Activated CD4-positive, alpha-beta T cell treated with anti-CD3 and anti-CD28 coated beads for 1 hour (primary cell): ENCODE data around the gene GNA12.
"Not testable (repeated sequence)": the region's sequence is repeated elsewhere in the genome, so short reads cannot be mapped to it uniquely, and the experiment has no call there.

Experiments
- DNase-seq: peaks from one replicate; pipeline ENCODE4 v3.0.0-alpha.2; 2020

Gene GNA12

DNA sequence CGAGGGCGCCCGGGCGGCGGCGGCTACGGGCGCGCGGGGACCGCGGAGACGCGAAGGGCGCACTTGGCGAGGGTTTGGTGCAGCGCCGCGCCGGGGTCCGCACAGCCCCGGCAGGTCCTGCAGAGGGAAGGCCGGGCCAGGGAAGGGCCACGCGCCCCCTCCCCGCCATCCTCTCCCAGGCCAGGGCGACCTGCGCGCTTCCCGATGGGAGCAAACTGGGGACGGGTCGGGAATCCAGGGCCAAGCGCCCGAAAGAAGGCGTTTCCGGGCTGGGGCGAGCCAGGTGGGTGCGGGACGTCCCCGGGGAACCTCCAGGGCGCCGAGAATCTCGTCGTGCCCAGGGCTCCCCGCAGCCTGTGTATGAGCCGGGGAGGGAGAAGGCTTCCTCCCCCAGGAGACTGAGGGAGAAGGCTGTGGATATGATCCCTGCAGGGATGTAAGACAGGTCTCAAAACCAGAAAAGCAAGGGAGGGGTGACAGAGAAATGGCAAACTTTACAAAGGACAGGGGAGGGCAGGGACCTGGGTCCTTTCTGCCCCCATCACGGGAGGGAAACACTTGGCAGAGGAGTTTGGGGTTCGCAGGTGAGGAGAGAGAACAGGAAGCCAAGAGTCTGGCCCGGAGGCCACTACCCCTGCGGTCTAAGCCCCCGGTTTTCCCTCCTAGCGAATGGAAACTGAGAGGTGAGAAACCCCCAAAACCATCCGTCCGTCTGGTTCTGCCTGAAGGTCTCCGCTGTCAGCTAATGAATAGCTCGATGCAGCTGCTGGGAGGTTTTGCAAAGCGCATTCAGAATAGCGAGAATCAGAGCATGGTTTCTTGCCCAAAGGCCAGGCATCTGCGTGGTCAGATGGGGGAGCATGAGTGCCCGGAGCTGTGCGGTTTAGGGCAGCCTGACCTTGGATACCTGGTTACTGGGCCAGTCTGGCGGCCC lies 155.4 kb downstream of the GNA12 start:
- DNase-seq: no peak

DNA sequence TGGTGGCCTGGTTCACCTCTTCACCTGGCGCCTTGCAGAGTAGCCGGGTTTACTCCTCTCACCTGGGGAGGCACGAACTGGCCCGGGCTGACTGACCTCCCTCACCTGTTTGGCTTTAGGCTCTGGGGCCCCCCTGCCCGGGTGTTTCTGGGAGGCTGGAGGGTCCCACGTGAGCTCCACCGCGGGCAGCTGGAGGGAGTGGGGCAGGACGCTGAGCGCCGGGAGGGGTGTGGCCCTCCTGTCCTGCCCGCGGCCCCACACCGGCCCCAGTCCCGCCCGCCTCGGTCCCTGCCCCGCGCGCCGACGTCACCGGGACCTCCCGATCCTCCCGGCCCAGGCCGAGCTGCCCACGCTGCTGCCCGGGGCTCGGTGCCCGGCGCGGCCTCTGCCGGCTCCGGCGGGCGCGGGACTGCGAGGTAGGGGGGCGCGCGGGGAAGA lies 156.2 kb downstream of the GNA12 start, which contains the start of gene AMZ1:
TSS of gene AMZ1 (plus strand) at position 322 of the 438 bp plus-strand sequence. CDS start 12,250 bp downstream, outside the sequence.
- no peak for DNase-seq

- DNase-seq: no peak
These were observed 156.7 kb downstream of the GNA12 start for GRCh38 chr7:2687338-2687869.

DNA sequence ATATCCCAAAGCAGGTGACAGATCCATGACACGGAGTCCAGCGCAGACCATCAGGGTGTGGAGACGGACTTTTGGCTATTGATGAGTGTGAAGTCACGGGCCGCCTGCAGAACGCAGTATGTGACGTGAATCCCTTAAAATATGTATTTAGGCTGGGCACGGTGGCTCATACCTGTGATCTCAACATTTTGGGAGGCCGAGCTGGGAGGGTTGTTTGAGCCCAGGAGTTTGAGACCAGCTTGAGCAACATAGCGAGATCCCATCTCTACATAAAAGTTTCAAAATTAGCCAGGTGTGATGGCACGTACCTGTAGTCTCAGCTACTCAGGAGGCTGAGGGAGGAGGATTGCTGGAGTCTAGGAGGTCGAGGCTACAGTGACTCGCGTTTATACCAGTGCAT lies 158.0 kb downstream of the GNA12 start:
- no peak for DNase-seq

- no peak for DNase-seq
These were observed 159.6 kb downstream of the GNA12 start for GRCh38 chr7:2684501-2684900.

DNA sequence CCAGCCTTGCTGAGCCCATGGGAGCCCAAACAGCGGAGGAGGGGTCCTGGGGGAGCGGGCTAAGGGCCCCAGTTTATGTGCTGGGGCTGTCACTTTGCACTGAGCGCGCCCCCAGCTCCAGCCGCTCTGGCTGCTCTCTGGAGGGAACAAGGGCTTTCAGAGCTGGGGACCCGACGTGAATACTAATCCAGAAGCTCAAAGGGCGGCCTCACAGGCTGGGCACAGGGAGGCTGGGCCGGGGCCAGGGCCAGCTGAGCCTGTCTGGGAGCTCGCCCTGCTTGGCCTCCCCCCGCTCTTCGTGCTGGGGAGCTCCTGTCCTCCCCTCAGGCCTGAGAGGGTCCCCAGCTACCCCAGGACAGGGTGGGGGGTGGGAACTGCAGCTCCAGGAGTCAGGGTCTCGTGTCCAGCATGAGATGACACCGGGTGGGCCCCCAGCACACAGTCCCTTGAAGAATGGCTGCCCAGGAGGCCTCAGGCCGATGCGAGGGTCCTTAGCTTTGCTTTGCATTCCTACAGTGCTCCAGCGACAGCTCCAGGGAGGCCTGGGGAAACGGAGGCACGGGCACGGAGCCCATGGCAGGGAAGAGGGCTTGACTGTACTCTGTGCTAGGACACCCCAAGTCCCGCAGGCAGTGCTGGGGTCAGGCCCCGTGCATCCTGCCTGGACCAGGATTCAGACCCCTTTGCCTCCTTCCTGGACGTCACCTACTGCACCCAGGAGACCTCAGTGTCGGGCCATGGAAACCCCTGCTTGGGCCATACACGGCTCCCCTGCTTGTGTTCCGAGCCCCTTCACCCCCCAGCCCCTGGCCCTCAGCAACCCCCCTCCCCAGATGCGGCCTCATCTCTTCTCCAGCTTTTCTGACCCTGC lies 161.9 kb downstream of the GNA12 start:
- DNase-seq: no peak

- DNase-seq: no peak
These were observed 163.2 kb downstream of the GNA12 start for GRCh38 chr7:2680792-2681490.

- no peak for DNase-seq
These were observed 163.9 kb downstream of the GNA12 start for GRCh38 chr7:2680256-2680655.

DNA sequence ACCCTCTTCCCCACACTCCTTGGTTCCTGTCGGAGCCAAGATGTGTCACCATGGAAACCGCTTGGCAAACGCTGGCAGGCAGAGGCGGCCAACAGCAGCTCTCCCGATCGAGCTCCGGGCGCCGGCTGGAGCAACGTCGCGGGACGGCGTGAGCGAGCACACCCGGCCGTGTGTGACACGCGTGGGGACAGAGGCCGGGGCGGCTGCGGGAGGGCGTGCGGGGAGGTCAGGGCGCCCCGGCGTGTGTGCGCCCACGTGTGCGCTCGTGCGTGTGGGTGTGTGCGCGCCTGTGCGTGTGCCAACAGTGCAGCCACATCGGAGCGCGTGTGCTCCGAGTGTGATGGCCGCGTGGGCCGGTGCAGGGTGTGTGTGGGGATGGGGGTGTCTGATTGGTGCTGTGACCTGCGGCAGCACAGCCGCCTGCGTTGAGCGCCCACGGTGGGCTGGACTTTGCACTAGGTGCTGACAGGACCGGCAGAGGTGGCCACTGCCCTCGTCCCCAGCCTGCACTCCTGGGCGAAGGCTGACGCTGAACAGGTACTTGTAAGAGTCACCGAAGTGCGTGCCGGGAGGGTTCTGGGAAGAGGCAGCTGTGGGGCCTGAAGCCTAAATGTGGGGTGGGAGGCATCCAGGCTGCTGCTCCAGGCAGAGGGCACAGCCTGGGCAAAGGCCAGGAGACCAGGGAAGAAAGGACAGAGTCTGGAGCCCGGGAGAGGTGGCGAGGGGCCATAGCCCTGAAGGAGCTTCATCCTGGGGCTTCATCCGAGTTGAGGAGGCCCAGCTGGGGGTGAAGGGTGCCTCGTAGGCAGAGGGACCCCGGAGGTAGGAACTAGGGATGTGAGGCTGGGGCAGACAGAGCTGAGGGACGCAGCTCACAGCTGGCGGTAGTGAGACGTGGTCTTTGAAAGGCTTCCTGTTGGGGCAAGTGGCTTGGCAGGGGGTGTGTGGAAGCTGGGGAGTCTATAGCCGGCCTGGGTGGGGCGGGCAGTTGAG lies 164.7 kb downstream of the GNA12 start:
- DNase-seq: not testable (repeated sequence)

- not testable (repeated sequence) for DNase-seq
These were observed 165.7 kb downstream of the GNA12 start for GRCh38 chr7:2678454-2678853.
